Smooth muscle cell (in vitro differentiated cells): ENCODE measurements around the gene LRIG1. TPM values are rescaled to one million over a fixed set of nuclear protein-coding genes. Genes with fewer than 3 reads are reported as not detected.

Source experiments
- DNase-seq: peaks from one replicate; lab custom pipeline; 2025; ENCODE audit not compliant: unreplicated experiment; lab: John Stamatoyannopoulos, UW
- H2AFZ ChIP-seq: fragments of 200-600 bp; sonication (generic); 2 replicates; pipeline ENCODE4 v1.6.0; 2016; ENCODE audit warnings: antibody characterized with exemption, low read depth, mild to moderate bottlenecking
- H3F3A ChIP-seq: fragments of 200-600 bp; sonication (generic); 2 replicates; pipeline ENCODE4 v1.6.0; 2017; ENCODE audit warnings: antibody characterized with exemption, low read depth
- H3K27ac ChIP-seq: fragments of 200-600 bp; sonication (generic); 2 replicates; pipeline ENCODE4 v1.5.1; 2016; ENCODE audit warnings: low read depth, mild to moderate bottlenecking
- H3K27me3 ChIP-seq: fragments of 200-600 bp; sonication (generic); 2 replicates; pipeline ENCODE4 v1.6.1; 2016; ENCODE audit warnings: low read depth, mild to moderate bottlenecking
- H3K36me3 ChIP-seq: fragments of 200-600 bp; sonication (generic); 2 replicates; pipeline ENCODE4 v1.5.1; 2016; ENCODE audit warnings: low read depth
- H3K4me1 ChIP-seq: fragments of 200-600 bp; sonication (generic); 2 replicates; pipeline ENCODE4 v1.5.1; 2016; ENCODE audit warnings: low read depth
- H3K4me2 ChIP-seq: fragments of 200-600 bp; sonication (generic); 2 replicates; pipeline ENCODE4 v1.6.0; 2016; ENCODE audit warnings: mild to moderate bottlenecking
- H3K4me3 ChIP-seq: fragments of 200-600 bp; sonication (generic); 2 replicates; pipeline ENCODE4 v1.5.1; 2016; ENCODE audit warnings: mild to moderate bottlenecking
- H3K79me2 ChIP-seq: fragments of 200-600 bp; sonication (generic); 2 replicates; pipeline ENCODE4 v1.6.0; 2016; ENCODE audit warnings: low read depth, mild to moderate bottlenecking
- H3K9ac ChIP-seq: fragments of 200-600 bp; sonication (generic); 2 replicates; pipeline ENCODE4 v1.6.0; 2016; ENCODE audit warnings: low read depth
- H3K9me3 ChIP-seq: fragments of 200-600 bp; sonication (generic); replicated peaks from 2 replicates; pipeline ENCODE4 v1.5.1; 2016; ENCODE audit warnings: low read depth
- H4K20me1 ChIP-seq: fragments of 200-600 bp; sonication (generic); 2 replicates; pipeline ENCODE4 v1.6.0; 2016; ENCODE audit warnings: low read depth
- WGBS: methylation state at CpG from one replicate; pipeline ENCODE4 v1.1.7; 2016; ENCODE audit warnings: low lambda C conversion rate; 5-methylcytosine and 5-hydroxymethylcytosine counted together
- polyA plus RNA-seq: library from polyadenylated mRNA; unstranded; fragments of >200 nt; fragmentation: Nextera tagmentation; extraction: Ambion mirVana; gene quantifications from 2 replicates; pipeline ENCODE4 v1.2.1, GENCODE V29; 2016
- total RNA-seq: library from RNA; depleted of rRNA; stranded (reverse); fragments of >200 nt; gene quantifications from 2 replicates; pipeline ENCODE4 v1.2.3, GENCODE V29; 2014
- TF ChIP-seq, protein P1 (sequence below): fragments of 200-600 bp; sonication (generic); IDR thresholded peaks from 2 replicates; pipeline ENCODE4 v1.5.1; 2017; ENCODE audit warnings: borderline replicate concordance, mild to moderate bottlenecking, antibody characterized with exemption; ENCODE audit not compliant: insufficient read depth, poor library complexity, severe bottlenecking

The LRIG1 gene
- total and polyA plus RNA-seq, 2 experiments from 2014 or later: 26.5 to 31.3 TPM

DNA sequence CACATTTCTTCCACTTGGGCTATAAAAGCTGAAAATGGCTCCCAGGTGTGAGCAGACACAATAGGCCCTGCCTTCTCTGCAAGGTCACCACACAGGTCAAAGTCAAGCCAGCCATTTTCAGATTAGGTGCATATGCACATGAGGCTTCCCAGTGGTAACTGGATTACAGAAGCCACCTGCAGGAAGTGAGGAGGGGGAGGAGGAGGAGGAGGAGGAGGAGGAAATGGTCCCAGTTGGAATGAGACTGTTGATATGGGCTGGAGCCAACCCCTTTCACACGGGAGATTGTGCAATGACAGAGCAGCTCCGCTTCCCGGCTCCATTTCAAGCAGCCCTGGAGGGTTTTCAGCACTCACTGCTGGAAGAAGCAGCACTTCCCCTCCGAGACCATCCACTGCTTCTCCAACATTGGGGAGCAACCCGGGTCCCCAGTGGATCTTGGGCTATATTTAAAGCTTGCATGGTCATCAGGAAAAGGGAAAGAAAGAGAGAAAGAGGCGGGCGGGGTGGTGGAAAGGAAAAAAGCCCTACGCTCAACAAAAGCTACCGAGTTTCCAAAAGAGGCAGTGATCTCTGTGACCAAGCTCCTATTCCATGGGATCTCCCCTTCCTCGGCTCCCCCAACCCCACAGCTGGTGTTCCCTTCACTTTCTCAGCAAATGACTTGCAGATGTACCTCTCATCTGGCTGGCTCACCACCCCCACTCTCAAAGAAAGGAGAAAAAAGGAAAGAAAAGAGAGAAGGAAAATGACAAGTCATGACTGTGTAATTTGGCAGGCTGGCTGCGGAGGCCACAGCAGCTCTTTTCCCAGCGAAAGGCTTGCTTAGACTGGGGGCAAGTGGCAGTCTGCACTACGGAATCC, 58.3 kb downstream of the LRIG1 start:
- H3K4me1 ChIP-seq: peaks cover 33% of the 10 kb centered on the region
- no peak overlapping the region for H3K4me3 ChIP-seq
- peak overlapping the region; percentile 13 for H3K27ac ChIP-seq
- H3K27me3 ChIP-seq: no peaks in the 10 kb centered on the region
- H3K9ac ChIP-seq: no peak overlapping the region
- H3F3A ChIP-seq: no peaks in the 10 kb centered on the region
- WGBS: 26% methylated on average over 13 of the region's 13 CpGs
- peak overlapping the region; percentile 55 for H3K4me2 ChIP-seq
- DNase-seq: no peak
- H3K36me3 ChIP-seq: no peaks in the 10 kb centered on the region
- no peaks in the 10 kb centered on the region for H3K9me3 ChIP-seq
- peaks cover 7% of the 10 kb centered on the region for H3K79me2 ChIP-seq
- H2AFZ ChIP-seq: peak overlapping the region; percentile 51
- peaks cover 5% of the 10 kb centered on the region for H4K20me1 ChIP-seq
- TF ChIP-seq, protein P1, sequence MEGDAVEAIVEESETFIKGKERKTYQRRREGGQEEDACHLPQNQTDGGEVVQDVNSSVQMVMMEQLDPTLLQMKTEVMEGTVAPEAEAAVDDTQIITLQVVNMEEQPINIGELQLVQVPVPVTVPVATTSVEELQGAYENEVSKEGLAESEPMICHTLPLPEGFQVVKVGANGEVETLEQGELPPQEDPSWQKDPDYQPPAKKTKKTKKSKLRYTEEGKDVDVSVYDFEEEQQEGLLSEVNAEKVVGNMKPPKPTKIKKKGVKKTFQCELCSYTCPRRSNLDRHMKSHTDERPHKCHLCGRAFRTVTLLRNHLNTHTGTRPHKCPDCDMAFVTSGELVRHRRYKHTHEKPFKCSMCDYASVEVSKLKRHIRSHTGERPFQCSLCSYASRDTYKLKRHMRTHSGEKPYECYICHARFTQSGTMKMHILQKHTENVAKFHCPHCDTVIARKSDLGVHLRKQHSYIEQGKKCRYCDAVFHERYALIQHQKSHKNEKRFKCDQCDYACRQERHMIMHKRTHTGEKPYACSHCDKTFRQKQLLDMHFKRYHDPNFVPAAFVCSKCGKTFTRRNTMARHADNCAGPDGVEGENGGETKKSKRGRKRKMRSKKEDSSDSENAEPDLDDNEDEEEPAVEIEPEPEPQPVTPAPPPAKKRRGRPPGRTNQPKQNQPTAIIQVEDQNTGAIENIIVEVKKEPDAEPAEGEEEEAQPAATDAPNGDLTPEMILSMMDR: no peak

DNA sequence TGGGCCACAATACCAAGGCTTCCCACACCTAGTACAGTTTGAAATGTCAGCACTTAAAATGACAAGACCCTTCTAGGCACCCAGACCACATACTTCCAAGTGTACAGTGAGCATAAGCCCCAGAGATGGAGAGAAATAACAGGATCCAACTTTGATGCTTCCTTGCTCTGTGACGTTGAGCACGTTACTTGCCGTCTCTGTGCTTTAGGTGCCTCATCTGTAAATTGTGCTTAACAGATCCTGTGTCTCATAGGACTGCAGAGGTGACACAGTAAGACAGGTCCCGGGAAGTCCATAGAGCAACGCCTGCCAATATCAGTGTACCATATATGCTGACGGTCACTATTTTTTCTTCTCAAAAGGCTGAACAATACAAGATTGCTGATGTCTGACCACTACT, 59.1 kb downstream of the LRIG1 start:
- Histone ChIP-seq H3K36me3 (no peaks in the 10 kb centered on the region), H2AFZ (no peak overlapping the region), H3K9me3 (no peaks in the 10 kb centered on the region), H3K27ac (no peak overlapping the region), H3K4me3 (no peak overlapping the region), H4K20me1 (peaks cover 12% of the 10 kb centered on the region), H3F3A (no peaks in the 10 kb centered on the region), H3K4me2 (peak overlapping the region; percentile 55), H3K79me2 (peaks cover 7% of the 10 kb centered on the region), H3K9ac (no peak overlapping the region), H3K4me1 (peaks cover 33% of the 10 kb centered on the region), H3K27me3 (no peaks in the 10 kb centered on the region)
- TF ChIP-seq, protein P1: no peak
- no peak for DNase-seq
- 92% methylated on average over 6 of the region's 6 CpGs for WGBS

DNA sequence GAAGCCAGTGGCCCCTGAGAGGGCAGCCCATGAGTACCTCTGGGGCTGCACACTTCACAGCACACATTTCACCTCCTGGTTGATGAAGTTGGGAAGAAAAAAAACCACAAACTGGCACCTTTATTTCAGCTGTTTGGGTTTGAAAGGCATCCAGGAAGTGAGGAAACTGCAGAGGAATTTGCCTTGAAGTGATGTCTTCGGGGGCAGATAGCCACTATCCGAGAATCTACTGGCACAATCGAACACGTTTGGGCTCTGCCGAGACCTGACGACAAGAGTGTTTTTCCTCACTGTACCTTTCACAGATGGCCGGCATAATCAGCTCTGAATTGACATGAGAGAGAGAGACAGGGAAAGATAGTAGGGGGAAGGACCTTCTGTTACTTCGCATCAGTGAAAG, 59.7 kb downstream of the LRIG1 start:
- WGBS: 32% methylated on average over 8 of the region's 8 CpGs

More for the DNA sequence above, 59.7 kb downstream of the LRIG1 start:
- Histone ChIP-seq H3K4me2 (peak overlapping the region; percentile 3), H3K4me3 (no peak overlapping the region), H3K27me3 (no peaks in the 10 kb centered on the region), H4K20me1 (peaks cover 16% of the 10 kb centered on the region), H3K27ac (no peak overlapping the region), H3F3A (no peaks in the 10 kb centered on the region), H3K9me3 (no peaks in the 10 kb centered on the region), H2AFZ (no peak overlapping the region), H3K36me3 (no peaks in the 10 kb centered on the region), H3K79me2 (peaks cover 7% of the 10 kb centered on the region), H3K9ac (no peak overlapping the region), H3K4me1 (peaks cover 33% of the 10 kb centered on the region)
- DNase-seq: no peak
- TF ChIP-seq, protein P1: no peak
